Measurements from ENCODE around the gene PSMD6.

PSMD6 gene

GRCh38 chr3:64030741-64031140, 7.4 kb upstream of the PSMD6 start:
- ATAC-seq: peak; percentile 97
- peaks cover 6% of the 10 kb centered on the region for H3K4me1 Mint-ChIP-seq
- H3K27ac Mint-ChIP-seq: peak overlapping the region; percentile 76
- H3K9me3 Mint-ChIP-seq: peaks cover 5% of the 10 kb centered on the region
- H3K36me3 Mint-ChIP-seq: peaks cover 8% of the 10 kb centered on the region
- peaks cover 17% of the 10 kb centered on the region for H3K27me3 Mint-ChIP-seq
- peak overlapping the region; percentile 82 for H3K4me3 Mint-ChIP-seq

GRCh38 chr3:64029287-64029686, 6.0 kb upstream of the PSMD6 start:
- Mint-ChIP-seq H3K36me3 (peaks cover 6% of the 10 kb centered on the region), H3K4me3 (no peak overlapping the region), H3K27me3 (peaks cover 17% of the 10 kb centered on the region), H3K27ac (no peak overlapping the region), H3K4me1 (peaks cover 8% of the 10 kb centered on the region), H3K9me3 (peaks cover 2% of the 10 kb centered on the region)
- no peak for ATAC-seq

- ATAC-seq: no peak
- Mint-ChIP-seq H3K27me3 (peaks cover 17% of the 10 kb centered on the region), H3K4me3 (no peak overlapping the region), H3K4me1 (peaks cover 13% of the 10 kb centered on the region), H3K27ac (no peak overlapping the region), H3K36me3 (peaks cover under 1% of the 10 kb centered on the region), H3K9me3 (no peaks in the 10 kb centered on the region)
These were observed 5.5 kb upstream of the PSMD6 start for GRCh38 chr3:64028754-64029153.

DNA sequence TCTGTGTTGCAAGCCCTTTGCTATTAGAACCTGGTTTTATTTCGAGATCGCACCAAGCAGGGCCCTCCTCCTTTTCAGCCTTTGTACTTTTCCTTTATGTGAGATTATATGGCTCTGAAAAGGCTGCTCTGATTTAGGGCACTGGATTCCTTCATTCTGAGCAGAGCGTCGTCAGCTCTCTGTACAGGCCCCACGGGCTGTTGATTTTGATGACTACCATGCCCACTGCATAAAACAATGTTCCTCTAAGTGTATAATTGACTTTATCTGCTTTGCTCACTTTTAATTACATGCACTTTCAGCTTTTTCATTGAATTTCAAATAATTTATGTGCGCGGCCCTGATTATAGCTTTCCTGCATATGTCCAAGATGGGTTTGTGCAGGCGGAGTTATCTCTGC, 4.4 kb upstream of the PSMD6 start:
- H3K27ac Mint-ChIP-seq: no peak overlapping the region
- no peaks in the 10 kb centered on the region for H3K36me3 Mint-ChIP-seq
- peaks cover 17% of the 10 kb centered on the region for H3K27me3 Mint-ChIP-seq
- no peaks in the 10 kb centered on the region for H3K9me3 Mint-ChIP-seq
- H3K4me3 Mint-ChIP-seq: no peak overlapping the region
- H3K4me1 Mint-ChIP-seq: peaks cover 20% of the 10 kb centered on the region
- no peak for ATAC-seq

- Mint-ChIP-seq H3K4me1 (peaks cover 31% of the 10 kb centered on the region), H3K27ac (no peak overlapping the region), H3K4me3 (no peak overlapping the region), H3K27me3 (peaks cover 17% of the 10 kb centered on the region), H3K9me3 (no peaks in the 10 kb centered on the region), H3K36me3 (peaks cover 5% of the 10 kb centered on the region)
- no peak for ATAC-seq
These were observed 3.1 kb upstream of the PSMD6 start for GRCh38 chr3:64026346-64026745.

- H3K27me3 Mint-ChIP-seq: peaks cover 4% of the 10 kb centered on the region
- H3K4me3 Mint-ChIP-seq: peak overlapping the region; percentile 89
- H3K4me1 Mint-ChIP-seq: peaks cover 33% of the 10 kb centered on the region
- H3K9me3 Mint-ChIP-seq: no peaks in the 10 kb centered on the region
- peak overlapping the region; percentile 94 for H3K27ac Mint-ChIP-seq
- no peak for ATAC-seq
- peaks cover 5% of the 10 kb centered on the region for H3K36me3 Mint-ChIP-seq
These were observed 548 bp upstream of the PSMD6 start for GRCh38 chr3:64023861-64024223.

- H3K36me3 Mint-ChIP-seq: peaks cover 14% of the 10 kb centered on the region
- no peak for ATAC-seq
- no peaks in the 10 kb centered on the region for H3K9me3 Mint-ChIP-seq
- peak overlapping the region; percentile 89 for H3K4me3 Mint-ChIP-seq
- peaks cover 40% of the 10 kb centered on the region for H3K4me1 Mint-ChIP-seq
- H3K27ac Mint-ChIP-seq: peak overlapping the region; percentile 94
- no peaks in the 10 kb centered on the region for H3K27me3 Mint-ChIP-seq
These were observed 675 bp downstream of the PSMD6 start for GRCh38 chr3:64022451-64023186.

GRCh38 chr3:64021922-64022321, 1.4 kb downstream of the PSMD6 start:
- H3K9me3 Mint-ChIP-seq: no peaks in the 10 kb centered on the region
- H3K36me3 Mint-ChIP-seq: peaks cover 21% of the 10 kb centered on the region
- no peak for ATAC-seq
- no peaks in the 10 kb centered on the region for H3K27me3 Mint-ChIP-seq
- peak overlapping the region; percentile 94 for H3K27ac Mint-ChIP-seq
- H3K4me1 Mint-ChIP-seq: peaks cover 40% of the 10 kb centered on the region
- H3K4me3 Mint-ChIP-seq: peak overlapping the region; percentile 89

- Mint-ChIP-seq H3K27me3 (no peaks in the 10 kb centered on the region), H3K4me1 (peaks cover 40% of the 10 kb centered on the region), H3K4me3 (no peak overlapping the region), H3K36me3 (peaks cover 29% of the 10 kb centered on the region), H3K27ac (no peak overlapping the region), H3K9me3 (no peaks in the 10 kb centered on the region)
- no peak for ATAC-seq
These were observed 3.4 kb downstream of the PSMD6 start for GRCh38 chr3:64019879-64020278.

DNA sequence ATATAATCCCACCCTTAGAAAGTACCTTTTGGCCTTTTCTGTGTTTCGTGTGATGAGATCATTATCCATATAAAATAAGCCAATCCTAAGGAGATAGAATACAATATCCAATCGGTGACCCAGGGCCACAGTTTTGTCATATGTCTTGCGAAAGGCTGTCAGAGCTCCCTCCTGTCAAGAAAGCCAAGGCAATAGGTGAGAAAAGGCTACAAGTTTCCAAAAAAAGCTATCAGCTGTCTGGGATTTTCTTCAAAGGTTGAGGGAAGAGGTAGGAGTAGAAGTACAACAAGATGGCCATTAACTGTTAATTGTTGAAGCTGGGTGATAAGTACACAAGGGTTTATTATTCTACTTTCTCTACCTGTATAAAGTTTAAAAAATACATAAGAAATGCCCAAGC, 4.0 kb downstream of the PSMD6 start:
- H3K4me1 Mint-ChIP-seq: peaks cover 43% of the 10 kb centered on the region
- no peaks in the 10 kb centered on the region for H3K9me3 Mint-ChIP-seq
- no peak for ATAC-seq
- no peaks in the 10 kb centered on the region for H3K27me3 Mint-ChIP-seq
- H3K36me3 Mint-ChIP-seq: peaks cover 35% of the 10 kb centered on the region
- H3K27ac Mint-ChIP-seq: peak overlapping the region; percentile 22
- no peak overlapping the region for H3K4me3 Mint-ChIP-seq

DNA sequence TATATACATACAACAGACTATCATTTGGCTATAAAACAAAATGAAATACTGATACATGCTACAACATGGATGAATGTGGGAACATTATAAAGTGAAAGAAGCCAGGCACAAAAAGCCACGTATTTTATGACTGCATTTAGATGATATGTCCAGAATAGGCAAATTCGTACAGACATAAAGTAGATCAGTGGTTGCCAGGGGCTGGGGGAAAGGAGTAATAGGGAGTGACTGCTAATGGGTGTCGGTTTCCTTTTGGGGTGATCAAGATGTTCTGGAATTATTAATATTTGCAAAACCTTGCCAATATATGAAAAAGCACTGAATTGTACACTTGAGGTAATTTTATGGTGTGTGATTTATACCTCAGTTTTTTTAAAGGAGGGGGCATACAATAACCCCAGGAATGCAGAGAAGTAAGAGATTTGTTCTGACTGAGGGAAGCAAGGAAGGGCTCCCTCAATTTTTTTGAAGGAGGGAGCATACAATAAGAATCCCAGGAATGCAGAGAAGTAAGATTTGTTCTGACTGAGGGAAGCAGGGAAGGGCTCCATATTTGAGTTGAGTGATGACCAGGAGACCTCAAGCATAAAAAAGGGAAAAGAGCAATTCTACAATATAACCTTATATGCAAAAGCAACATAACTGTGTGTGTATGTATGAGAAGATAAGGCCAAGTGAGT, 6.2 kb downstream of the PSMD6 start:
- H3K4me3 Mint-ChIP-seq: no peak overlapping the region
- H3K36me3 Mint-ChIP-seq: peaks cover 52% of the 10 kb centered on the region
- H3K27me3 Mint-ChIP-seq: no peaks in the 10 kb centered on the region
- peaks cover 28% of the 10 kb centered on the region for H3K4me1 Mint-ChIP-seq
- no peak overlapping the region for H3K27ac Mint-ChIP-seq
- no peaks in the 10 kb centered on the region for H3K9me3 Mint-ChIP-seq
- no peak for ATAC-seq

GRCh38 chr3:64011685-64012084, 11.6 kb downstream of the PSMD6 start:
- H3K36me3 Mint-ChIP-seq: peaks cover 50% of the 10 kb centered on the region
- peaks cover 7% of the 10 kb centered on the region for H3K4me1 Mint-ChIP-seq
- H3K9me3 Mint-ChIP-seq: no peaks in the 10 kb centered on the region
- H3K4me3 Mint-ChIP-seq: no peak overlapping the region
- H3K27ac Mint-ChIP-seq: no peak overlapping the region
- no peak for ATAC-seq
- H3K27me3 Mint-ChIP-seq: no peaks in the 10 kb centered on the region

DNA sequence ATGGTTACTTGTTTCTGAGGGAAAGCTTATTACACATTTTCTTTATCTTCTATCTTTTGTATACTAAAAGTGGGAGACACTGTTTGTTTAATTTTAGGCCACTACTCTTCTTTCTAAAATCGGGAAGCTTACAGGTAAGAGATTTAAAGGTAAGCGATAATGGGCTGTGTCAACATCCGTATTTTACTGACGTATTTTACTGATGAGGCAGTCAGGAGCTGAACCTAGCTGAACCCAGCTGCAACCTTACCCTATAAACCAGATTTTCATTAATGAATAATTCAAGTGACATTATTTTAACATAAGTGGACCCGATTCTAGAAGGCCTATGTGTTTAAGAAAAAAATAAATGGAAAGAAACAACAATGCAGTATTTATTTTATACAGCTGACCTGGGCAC, 13.1 kb downstream of the PSMD6 start:
- Mint-ChIP-seq H3K36me3 (peaks cover 47% of the 10 kb centered on the region), H3K4me1 (peaks cover 7% of the 10 kb centered on the region), H3K27ac (no peak overlapping the region), H3K9me3 (no peaks in the 10 kb centered on the region), H3K4me3 (no peak overlapping the region), H3K27me3 (no peaks in the 10 kb centered on the region)
- ATAC-seq: no peak

GRCh38 chr3:64009528-64009927, 13.8 kb downstream of the PSMD6 start:
- no peak for ATAC-seq
- H3K4me1 Mint-ChIP-seq: peaks cover 5% of the 10 kb centered on the region
- no peak overlapping the region for H3K4me3 Mint-ChIP-seq
- no peaks in the 10 kb centered on the region for H3K27me3 Mint-ChIP-seq
- no peaks in the 10 kb centered on the region for H3K9me3 Mint-ChIP-seq
- no peak overlapping the region for H3K27ac Mint-ChIP-seq
- peaks cover 41% of the 10 kb centered on the region for H3K36me3 Mint-ChIP-seq

- H3K9me3 Mint-ChIP-seq: no peaks in the 10 kb centered on the region
- ATAC-seq: no peak
- no peaks in the 10 kb centered on the region for H3K4me1 Mint-ChIP-seq
- H3K36me3 Mint-ChIP-seq: peaks cover 33% of the 10 kb centered on the region
- H3K27ac Mint-ChIP-seq: no peak overlapping the region
- no peaks in the 10 kb centered on the region for H3K27me3 Mint-ChIP-seq
- no peak overlapping the region for H3K4me3 Mint-ChIP-seq
These were observed 14.6 kb downstream of the PSMD6 start for GRCh38 chr3:64008487-64009351.
